Gastrocnemius medialis (tissue), 4 donors: ENCODE measurements around the gene KCTD19. TPM values are rescaled to one million over a fixed set of nuclear protein-coding genes. Genes with fewer than 3 reads are reported as not detected.

Experiments
- ATAC-seq, 2 donors: fragments of 150-250 bp; one replicate each; pipeline ENCODE4 v1.9.1; 2016
- DNase-seq, 2 donors: peaks; one replicate each; pipeline ENCODE4 v3.0.0-alpha.2; 2019
- H3K27ac ChIP-seq, 4 donors: fragments of 200-600 bp; sonication (generic); 1 replicate in 1 of 4; 2 replicates in 3 of 4; pipeline ENCODE4 v1.5.1; 2016 to 2018; ENCODE audit warnings: mild to moderate bottlenecking in 2 of 4, moderate library complexity in 1 of 4
- H3K27me3 ChIP-seq, 3 donors: fragments of 200-600 bp; sonication (generic) in 2 of 3; 1 replicate in 1 of 3; 2 replicates in 2 of 3; pipeline versions ENCODE4 v1.5.1 to v1.6.0; 2016 to 2019; ENCODE audit warnings: mild to moderate bottlenecking in 1 of 3, moderate library complexity in 1 of 3
- H3K36me3 ChIP-seq, 2 donors: fragments of 200-600 bp; sonication (generic) in 1 of 2; one replicate each; pipeline ENCODE4 v1.5.1; 2017 to 2018
- H3K4me1 ChIP-seq, 2 donors: fragments of 200-600 bp; sonication (generic) in 1 of 2; one replicate each; pipeline ENCODE4 v1.5.1; 2016 to 2017; ENCODE audit warnings: mild to moderate bottlenecking in 2 of 2
- H3K4me3 ChIP-seq, 4 donors: fragments of 200-600 bp; sonication (generic) in 3 of 4; 1 replicate in 1 of 4; 2 replicates in 3 of 4; pipeline ENCODE4 v1.5.1; 2016 to 2019; ENCODE audit warnings: mild to moderate bottlenecking in 2 of 4
- H3K9me3 ChIP-seq, 3 donors: fragments of 200-600 bp; sonication (generic) in 2 of 3; 1 replicate in 1 of 3; 2 replicates in 2 of 3; pipeline ENCODE4 v1.5.1; 2016 to 2019
- CTCF ChIP-seq, 5 experiments: fragments of 450-650 bp in 3 of 5; fragments of 200-600 bp in 2 of 5; sonication (generic) in 2 of 5; IDR thresholded peaks in 4 of 5; conservative IDR thresholded peaks in 1 of 5; 1 replicate in 4 of 5; 2 replicates in 1 of 5; pipeline ENCODE4 v1.5.1; 2016 to 2019; ENCODE audit warnings: antibody characterized with exemption in 5 of 5, mild to moderate bottlenecking in 3 of 5, moderate library complexity in 3 of 5
- POLR2A ChIP-seq, 2 donors: fragments of 450-650 bp; IDR thresholded peaks; one replicate each; pipeline ENCODE4 v1.6.1; 2017; ENCODE audit warnings: antibody characterized with exemption in 2 of 2, mild to moderate bottlenecking in 2 of 2, moderate library complexity in 2 of 2
- in situ Hi-C, 4 donors: fragments of 200-750 bp; cut with MboI; loops; one replicate each; pipeline versions ENCODE4 v1.15.0 to v1.8.0; 2017; ENCODE audit warnings: low sequenced_read_pairs in 4 of 4
- intact Hi-C: fragments of 100-400 bp; cut with DNase I; formaldehyde crosslinking; loops from one replicate; pipeline ENCODE4 v1.15.1; 2023; ENCODE audit warnings: low total_unique reads
- total RNA-seq, 4 donors: library from RNA; depleted of rRNA; stranded (reverse); fragments of >200 nt; gene quantifications; one replicate each; pipeline versions ENCODE4 v1.1.0 to v1.2.3, GENCODE V29; 2016

Gene KCTD19
- total RNA-seq, 4 donors from 2014 or later: not detected

GRCh38 chr16:67286441-67287235 is 39.9 kb downstream of the KCTD19 start:
- Histone ChIP-seq H3K9me3 (no peaks in the 10 kb centered on the region), H3K4me1 (no peaks in the 10 kb centered on the region), H3K36me3 (no peaks in the 10 kb centered on the region), H3K27me3 (no peaks in the 10 kb centered on the region), H3K4me3 (no peak overlapping the region), H3K27ac (no peak overlapping the region)
- TF ChIP-seq CTCF (IDR thresholded peaks at IDR 0.05 in 4 of 5, conservative IDR thresholded peaks at IDR 0.05 in 1 of 5): no peak
- in situ Hi-C loops (no loop called here), intact Hi-C loops (no loop called here)
- no peak for DNase-seq
- no peak for ATAC-seq

DNA sequence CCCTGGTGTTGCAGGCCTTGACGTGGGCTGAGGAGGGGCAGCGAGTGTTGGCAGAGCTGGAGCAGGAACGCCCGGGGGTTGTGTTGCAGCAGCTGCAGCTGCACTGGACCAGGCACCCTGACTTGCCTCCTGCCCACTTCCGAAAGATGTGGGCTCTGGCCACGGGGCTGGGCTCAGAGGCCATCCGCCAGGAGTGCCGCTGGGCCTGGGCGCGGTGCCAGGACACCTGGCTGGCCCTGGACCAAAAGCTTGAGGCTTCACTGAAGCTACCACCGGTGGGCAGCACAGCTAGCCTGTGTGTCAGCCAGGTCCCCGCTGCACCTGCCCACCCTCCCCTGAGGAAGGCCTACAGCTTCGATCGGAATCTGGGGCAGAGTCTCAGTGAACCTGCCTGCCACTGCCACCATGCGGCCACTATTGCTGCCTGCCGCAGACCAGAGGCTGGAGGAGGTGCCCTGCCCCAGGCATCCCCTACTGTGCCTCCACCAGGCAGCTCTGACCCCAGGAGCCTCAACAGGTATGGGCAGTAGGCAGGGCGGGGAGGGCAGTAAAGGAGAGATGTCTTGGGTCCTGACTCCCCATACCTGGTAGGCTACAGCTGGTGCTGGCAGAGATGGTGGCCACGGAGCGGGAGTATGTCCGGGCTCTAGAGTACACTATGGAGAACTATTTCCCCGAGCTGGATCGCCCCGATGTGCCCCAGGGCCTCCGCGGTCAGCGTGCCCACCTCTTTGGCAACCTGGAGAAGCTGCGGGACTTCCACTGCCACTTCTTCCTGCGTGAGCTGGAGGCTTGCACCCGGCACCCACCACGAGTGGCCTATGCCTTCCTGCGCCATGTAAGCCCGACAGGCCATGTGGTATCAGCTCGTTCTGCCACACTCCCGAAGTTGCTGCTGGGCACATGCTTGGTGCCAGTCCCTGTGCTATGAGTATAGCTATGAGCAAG is 41.6 kb downstream of the KCTD19 start:
- Histone ChIP-seq H3K36me3 (no peaks in the 10 kb centered on the region), H3K4me3 (no peak overlapping the region), H3K9me3 (no peaks in the 10 kb centered on the region), H3K27ac (no peak overlapping the region), H3K27me3 (no peaks in the 10 kb centered on the region), H3K4me1 (no peaks in the 10 kb centered on the region)
- TF ChIP-seq CTCF (IDR thresholded peaks at IDR 0.05 in 4 of 5, conservative IDR thresholded peaks at IDR 0.05 in 1 of 5): peak; percentile 29 to 71 (median 65)
- no peak for TF ChIP-seq POLR2A (IDR thresholded peaks at IDR 0.05)
- peak; percentile 27 to 54 for DNase-seq
- in situ Hi-C loops (no loop called here), intact Hi-C loops (loop anchor here (1.0 kb wide), 1 partner anchor 25 kb away; no protein-coding TSS in a partner anchor)
- ATAC-seq: peak; percentile 79 to 84

GRCh38 chr16:67283826-67284555 is 42.5 kb downstream of the KCTD19 start:
- no peak for DNase-seq
- TF ChIP-seq POLR2A (IDR thresholded peaks at IDR 0.05) (no peak), CTCF (IDR thresholded peaks at IDR 0.05 in 4 of 5, conservative IDR thresholded peaks at IDR 0.05 in 1 of 5) (no peak)
- no peaks in the 10 kb centered on the region for H3K36me3 ChIP-seq
- no peak for ATAC-seq
- H3K27me3 ChIP-seq: no peaks in the 10 kb centered on the region
- in situ Hi-C loops (no loop called here), intact Hi-C loops (no loop called here)
- H3K27ac ChIP-seq: no peak overlapping the region
- H3K9me3 ChIP-seq: no peaks in the 10 kb centered on the region
- H3K4me3 ChIP-seq: no peak overlapping the region
- no peaks in the 10 kb centered on the region for H3K4me1 ChIP-seq

GRCh38 chr16:67283039-67283825 is 43.3 kb downstream of the KCTD19 start:
- no peaks in the 10 kb centered on the region for H3K9me3 ChIP-seq
- in situ Hi-C loops: no loop called here
- no peak overlapping the region for H3K4me3 ChIP-seq
- ATAC-seq: no peak
- no peaks in the 10 kb centered on the region for H3K27me3 ChIP-seq
- no peak overlapping the region for H3K27ac ChIP-seq
- no peak for DNase-seq
- intact Hi-C loops: no loop called here
- TF ChIP-seq POLR2A (IDR thresholded peaks at IDR 0.05) (no peak), CTCF (IDR thresholded peaks at IDR 0.05 in 4 of 5, conservative IDR thresholded peaks at IDR 0.05 in 1 of 5) (no peak)
- H3K36me3 ChIP-seq: no peaks in the 10 kb centered on the region
- no peaks in the 10 kb centered on the region for H3K4me1 ChIP-seq
